ENCODE results near the gene LRCH1.

The LRCH1 gene

GRCh38 chr13:46698910-46699460 lies 146.0 kb downstream of the LRCH1 start:
- TF ChIP-seq CTCF (conservative IDR thresholded peaks at IDR 0.05; ENCODE audit: low read depth, low read length) = no peak
- peak; percentile 49 for DNase-seq (ENCODE audit: low read depth)
- H3K4me3 ChIP-seq (ENCODE audit: low read depth, low read length) = no peak overlapping the region

DNA sequence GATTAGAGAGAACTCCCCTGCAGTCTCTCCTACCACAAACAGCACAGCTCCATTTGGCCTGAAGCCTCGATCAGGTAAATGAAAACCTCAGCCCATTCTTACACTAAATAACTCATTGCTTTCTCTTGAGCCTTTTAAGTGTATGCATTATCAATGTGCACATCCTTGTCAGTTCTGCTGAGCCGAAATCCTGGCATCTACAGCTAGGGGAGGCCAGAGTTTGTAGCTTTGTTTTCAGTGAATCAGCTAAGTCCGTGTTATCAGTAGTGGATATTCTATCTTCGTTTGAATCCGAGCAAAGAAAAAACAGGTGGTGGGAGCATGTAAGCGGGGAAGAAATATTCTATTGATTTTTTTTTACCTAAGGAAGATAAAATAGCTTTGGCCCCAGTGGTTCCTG lies 159.6 kb downstream of the LRCH1 start:
- DNase-seq (ENCODE audit: low read depth) = peak; percentile 55
- no peak overlapping the region for H3K4me3 ChIP-seq (ENCODE audit: low read depth, low read length)
- peak; percentile 56 for TF ChIP-seq CTCF (conservative IDR thresholded peaks at IDR 0.05; ENCODE audit: low read depth, low read length)

- TF ChIP-seq CTCF (conservative IDR thresholded peaks at IDR 0.05; ENCODE audit: low read depth, low read length) = no peak
- no peak overlapping the region for H3K4me3 ChIP-seq (ENCODE audit: low read depth, low read length)
- DNase-seq (ENCODE audit: low read depth) = no peak
Measured at GRCh38 chr13:46715363-46715762, 162.4 kb downstream of the LRCH1 start.

DNA sequence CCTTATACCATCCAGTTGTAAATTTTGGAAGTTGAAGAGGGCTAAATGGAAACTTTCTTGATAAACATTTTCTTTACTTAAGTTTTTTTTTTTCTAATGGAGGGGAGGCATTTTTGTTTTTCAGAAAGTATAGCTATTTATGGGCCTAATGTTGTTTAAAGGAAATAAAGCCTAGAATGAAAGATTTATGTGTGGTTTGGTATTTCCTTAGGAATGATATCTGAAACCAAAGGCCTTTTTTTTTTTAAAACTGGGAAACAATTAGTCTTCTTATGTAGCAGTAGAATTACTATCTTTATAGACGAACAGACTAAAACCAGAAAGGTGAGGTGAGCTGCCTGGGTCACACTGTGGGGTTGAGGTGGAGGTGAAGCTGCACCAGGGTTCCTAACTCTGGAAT lies 163.9 kb downstream of the LRCH1 start:
- TF ChIP-seq CTCF (conservative IDR thresholded peaks at IDR 0.05; ENCODE audit: low read depth, low read length) = no peak
- no peak overlapping the region for H3K4me3 ChIP-seq (ENCODE audit: low read depth, low read length)
- DNase-seq (ENCODE audit: low read depth) = no peak

GRCh38 chr13:46717275-46717674 lies 164.3 kb downstream of the LRCH1 start:
- no peak for TF ChIP-seq CTCF (conservative IDR thresholded peaks at IDR 0.05; ENCODE audit: low read depth, low read length)
- H3K4me3 ChIP-seq (ENCODE audit: low read depth, low read length) = no peak overlapping the region

GRCh38 chr13:46717856-46718255 lies 164.9 kb downstream of the LRCH1 start:
- no peak for DNase-seq (ENCODE audit: low read depth)
- H3K4me3 ChIP-seq (ENCODE audit: low read depth, low read length) = no peak overlapping the region
- TF ChIP-seq CTCF (conservative IDR thresholded peaks at IDR 0.05; ENCODE audit: low read depth, low read length) = no peak

More at GRCh38 chr13:46717275-46717674, 164.3 kb downstream of the LRCH1 start:
- no peak for DNase-seq (ENCODE audit: low read depth)

DNA sequence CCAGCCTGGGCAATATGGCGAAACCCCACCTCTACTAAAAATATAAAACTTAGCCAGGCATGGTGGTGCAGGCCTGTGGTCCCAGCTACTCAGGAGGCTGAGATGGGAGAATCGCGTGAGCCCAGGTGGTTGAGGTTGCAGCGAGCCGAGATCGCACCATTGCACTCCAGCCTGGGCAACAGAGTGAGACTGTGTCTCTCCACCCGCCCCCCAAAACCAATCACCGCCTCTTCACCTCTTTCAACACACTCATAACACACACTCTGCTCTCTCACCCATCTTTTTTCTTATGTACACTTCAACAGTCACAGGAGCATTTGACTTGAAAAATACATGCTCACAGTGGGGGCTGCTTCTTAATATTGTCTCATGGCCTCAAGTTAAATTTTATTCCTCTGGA lies 167.2 kb downstream of the LRCH1 start:
- DNase-seq (ENCODE audit: low read depth) = no peak
- TF ChIP-seq CTCF (conservative IDR thresholded peaks at IDR 0.05; ENCODE audit: low read depth, low read length) = no peak

More for the DNA sequence above, 167.2 kb downstream of the LRCH1 start:
- no peak overlapping the region for H3K4me3 ChIP-seq (ENCODE audit: low read depth, low read length)

Measured in choroid plexus epithelial cell (primary cell).